Measurements from ENCODE around the gene PTPN3. TPM values are rescaled to one million over a fixed set of nuclear protein-coding genes. Genes with fewer than 3 reads are reported as not detected.
"Not testable (repeated sequence)": the region's sequence is repeated elsewhere in the genome, so short reads cannot be mapped to it uniquely, and the experiment has no call there.

Gene PTPN3
- total and polyA plus RNA-seq, 9 of the 15 experiments (the other 6 are each of a cell fraction or from before 2014, with no cell fraction given): 0.02 TPM; not detected in 8

DNA sequence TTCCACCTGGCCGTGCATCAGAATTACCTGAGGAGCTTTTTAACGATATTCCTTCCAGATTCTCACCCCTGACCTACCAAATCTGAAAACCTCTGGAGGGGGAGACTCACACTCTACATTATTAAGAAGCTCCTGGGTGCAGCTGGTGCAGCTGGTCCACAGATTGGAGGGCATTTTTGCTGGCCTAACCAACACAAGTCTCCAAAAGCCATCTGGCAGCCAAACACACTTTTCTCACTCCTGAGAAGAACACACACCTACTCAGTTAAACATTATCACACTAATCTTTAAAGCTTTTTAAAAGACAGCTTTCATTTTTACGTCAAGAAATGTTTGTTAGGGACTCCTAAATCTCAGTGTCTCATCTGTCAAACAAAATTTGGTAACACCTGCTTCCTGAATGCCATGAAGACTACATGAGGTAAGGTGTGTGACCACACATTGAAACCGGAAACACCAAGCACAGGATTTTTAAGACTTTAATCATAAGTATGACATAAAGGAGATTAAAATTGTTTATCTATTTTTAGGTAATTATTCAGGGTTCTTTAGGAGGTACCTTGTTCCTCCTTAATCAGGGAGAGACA lies 14.2 kb upstream of the PTPN3 start (continued):
- TF ChIP-seq SMC3 (conservative IDR thresholded peaks at IDR 0.05; ENCODE audit: insufficient read depth, low read depth, low read length) (no peak), MAFG (tag; conservative IDR thresholded peaks at IDR 0.05) (no peak), SMARCA4 (IDR thresholded peaks at IDR 0.05) (no peak)

DNA sequence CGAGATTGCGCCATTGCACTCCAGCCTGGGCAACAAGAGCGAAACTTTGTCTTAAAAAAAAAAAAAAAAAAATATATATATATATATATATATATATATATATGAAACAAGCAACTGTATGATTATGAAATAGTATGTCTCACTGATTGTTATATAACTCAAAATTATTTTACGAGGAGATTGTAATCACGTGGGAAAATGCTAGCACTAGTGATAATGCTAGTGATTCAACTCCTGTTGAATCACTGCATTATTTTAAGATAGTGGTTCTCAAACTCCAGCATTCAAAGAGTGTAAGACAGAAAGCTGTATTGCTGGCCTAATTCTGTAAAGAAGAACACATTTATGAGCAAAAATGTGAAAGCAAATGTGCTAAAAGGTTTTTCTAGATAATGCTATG lies 12.4 kb upstream of the PTPN3 start:
- ATAC-seq (no peak), FAIRE-seq (no peak), DNase-seq (ENCODE audit: extremely low read depth in 1 of 4, low spot score in 3 of 4) (no peak)
- Histone ChIP-seq H3K4me1 (replicated peaks in 1 of 2; ENCODE audit: control insufficient read depth in 2 of 2, insufficient read depth in 2 of 2, low read length in 2 of 2) (no peaks in the 10 kb centered on the region), H3K79me2 (ENCODE audit: control insufficient read depth, insufficient read depth, low read length) (no peaks in the 10 kb centered on the region), H3K27ac (ENCODE audit: extremely low read depth, low read depth, low read length) (no peak overlapping the region), H3K36me3 (ENCODE audit: control insufficient read depth, insufficient read depth, low read length) (no peaks in the 10 kb centered on the region), H3K9me3 (replicated peaks; ENCODE audit: control insufficient read depth, insufficient read depth, low read depth, low read length) (no peaks in the 10 kb centered on the region), H2AFZ (ENCODE audit: low read depth, low read length) (no peak overlapping the region), H4K20me1 (replicated peaks; ENCODE audit: control insufficient read depth, insufficient read depth, low read length) (no peaks in the 10 kb centered on the region), H3K9ac (ENCODE audit: insufficient read depth in 1 of 2, low read depth in 2 of 2, low read length in 2 of 2) (no peak overlapping the region), H3K4me2 (ENCODE audit: insufficient read depth, low read length) (no peak overlapping the region), H3K27me3 (ENCODE audit: control insufficient read depth in 2 of 2, insufficient read depth in 2 of 2, low read length in 2 of 2) (peaks cover 0 to 2% of the 10 kb centered on the region in 2 experiments; a peak in 1 of 5 replicates), H3K4me3 (no peak overlapping the region), H3K9me1 (ENCODE audit: control insufficient read depth, insufficient read depth, low read length) (no peaks in the 10 kb centered on the region)
- in situ Hi-C loops (cut with MboI): no loop called here
- intact Hi-C loops (cut with micrococcal nuclease): no loop called here
- BruUV-seq (replicated peaks): no TSS peak
- ChIA-PET POLR2A (no interaction called here), CTCF (ENCODE audit: low intra/inter-chr PET ratio) (no interaction called here)
- 0% methylated on average over 4 of the region's 5 CpGs for WGBS (ENCODE audit: insufficient coverage, low coverage, missing lambda C conversion rate)
- no peak for TF ChIP-seq MCM2 (IDR thresholded peaks at IDR 0.05; ENCODE audit: low read depth)
- TF ChIP-seq ZNF212 (CRISPR knock-in tag; IDR thresholded peaks at IDR 0.05): no peak
- TF ChIP-seq, protein P1, sequence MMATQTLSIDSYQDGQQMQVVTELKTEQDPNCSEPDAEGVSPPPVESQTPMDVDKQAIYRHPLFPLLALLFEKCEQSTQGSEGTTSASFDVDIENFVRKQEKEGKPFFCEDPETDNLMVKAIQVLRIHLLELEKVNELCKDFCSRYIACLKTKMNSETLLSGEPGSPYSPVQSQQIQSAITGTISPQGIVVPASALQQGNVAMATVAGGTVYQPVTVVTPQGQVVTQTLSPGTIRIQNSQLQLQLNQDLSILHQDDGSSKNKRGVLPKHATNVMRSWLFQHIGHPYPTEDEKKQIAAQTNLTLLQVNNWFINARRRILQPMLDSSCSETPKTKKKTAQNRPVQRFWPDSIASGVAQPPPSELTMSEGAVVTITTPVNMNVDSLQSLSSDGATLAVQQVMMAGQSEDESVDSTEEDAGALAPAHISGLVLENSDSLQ (IDR thresholded peaks at IDR 0.05): no peak
- TF ChIP-seq NR2C2 (CRISPR knock-in tag; IDR thresholded peaks at IDR 0.05): no peak
- TF ChIP-seq NR2C2 (tag; IDR thresholded peaks at IDR 0.05): no peak
- TF ChIP-seq MTA3 (IDR thresholded peaks at IDR 0.05; ENCODE audit: borderline replicate concordance): no peak
- TF ChIP-seq SRSF7 (optimal IDR thresholded peaks at IDR 0.05; ENCODE audit: low read depth, low read length): no peak
- TF ChIP-seq PTBP1 (IDR thresholded peaks at IDR 0.05; ENCODE audit: low read depth, low read length): no peak

DNA sequence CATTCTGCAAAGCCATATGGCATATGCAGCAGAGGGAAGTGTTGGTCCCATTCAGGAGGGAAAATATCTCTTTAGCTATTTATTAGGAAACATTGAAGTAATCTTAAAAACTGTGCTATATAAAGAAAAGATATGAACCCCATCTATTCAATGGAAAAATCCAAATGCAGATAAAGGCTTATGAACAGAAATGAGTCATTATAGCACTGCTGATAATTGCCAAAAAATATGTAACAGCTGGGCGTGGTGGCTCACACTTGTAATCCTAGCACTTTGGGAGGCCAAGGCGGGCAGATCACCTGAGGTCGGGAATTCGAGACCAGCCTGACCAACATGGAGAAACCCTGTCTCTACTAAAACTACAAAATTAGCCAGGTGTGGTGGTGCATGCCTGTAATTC lies 11.9 kb upstream of the PTPN3 start:
- H2AFZ ChIP-seq (ENCODE audit: low read depth, low read length); H3K27ac ChIP-seq (ENCODE audit: extremely low read depth, low read depth, low read length); H3K9ac ChIP-seq (ENCODE audit: insufficient read depth in 1 of 2, low read depth in 2 of 2, low read length in 2 of 2); in situ Hi-C loops (cut with MboI); H3K9me3 ChIP-seq (replicated peaks; ENCODE audit: control insufficient read depth, insufficient read depth, low read depth, low read length); H3K4me2 ChIP-seq (ENCODE audit: insufficient read depth, low read length); H3K27me3 ChIP-seq (ENCODE audit: control insufficient read depth in 2 of 2, insufficient read depth in 2 of 2, low read length in 2 of 2); H3K4me3 ChIP-seq; H3K9me1 ChIP-seq (ENCODE audit: control insufficient read depth, insufficient read depth, low read length); H4K20me1 ChIP-seq (replicated peaks; ENCODE audit: control insufficient read depth, insufficient read depth, low read length); H3K4me1 ChIP-seq (replicated peaks in 1 of 2; ENCODE audit: control insufficient read depth in 2 of 2, insufficient read depth in 2 of 2, low read length in 2 of 2); BruUV-seq (replicated peaks); CTCF ChIA-PET (ENCODE audit: low intra/inter-chr PET ratio); POLR2A ChIA-PET; H3K79me2 ChIP-seq (ENCODE audit: control insufficient read depth, insufficient read depth, low read length); FAIRE-seq; ATAC-seq; DNase-seq (ENCODE audit: extremely low read depth in 1 of 4, low spot score in 3 of 4); intact Hi-C loops (cut with micrococcal nuclease); H3K36me3 ChIP-seq (ENCODE audit: control insufficient read depth, insufficient read depth, low read length): not testable (repeated sequence)
- 0% methylated on average over 4 of the region's 4 CpGs for WGBS (ENCODE audit: insufficient coverage, low coverage, missing lambda C conversion rate)
